Ramos (cell line): ENCODE results near the gene FSTL5.

Source experiments
- in situ Hi-C: fragments of 300-500 bp; cut with MboI; formaldehyde crosslinking; loops from one replicate; pipeline ENCODE4 v1.14.3; 2022; ENCODE audit warnings: low sequenced_read_pairs; ENCODE audit not compliant: unreplicated experiment

The FSTL5 gene

DNA sequence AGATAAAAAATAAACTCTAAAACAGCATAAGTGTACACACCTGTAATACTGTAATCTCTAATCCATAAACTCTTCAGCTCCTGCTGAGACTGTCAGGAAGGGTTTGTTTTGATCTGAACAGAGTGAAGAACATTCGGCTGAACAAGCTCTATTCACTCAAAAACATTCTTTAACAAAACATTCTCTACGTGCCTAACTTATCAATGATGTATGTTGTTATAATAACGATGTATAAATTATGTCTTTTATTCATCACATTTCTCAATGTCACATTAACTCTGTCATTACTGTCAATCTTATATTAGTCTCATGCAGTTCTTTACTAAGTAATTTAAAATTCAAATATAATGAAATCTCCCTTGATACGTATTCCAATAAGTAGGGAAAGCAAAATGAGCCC is 280.6 kb downstream of the FSTL5 start:
- in situ Hi-C loops = no loop called here

DNA sequence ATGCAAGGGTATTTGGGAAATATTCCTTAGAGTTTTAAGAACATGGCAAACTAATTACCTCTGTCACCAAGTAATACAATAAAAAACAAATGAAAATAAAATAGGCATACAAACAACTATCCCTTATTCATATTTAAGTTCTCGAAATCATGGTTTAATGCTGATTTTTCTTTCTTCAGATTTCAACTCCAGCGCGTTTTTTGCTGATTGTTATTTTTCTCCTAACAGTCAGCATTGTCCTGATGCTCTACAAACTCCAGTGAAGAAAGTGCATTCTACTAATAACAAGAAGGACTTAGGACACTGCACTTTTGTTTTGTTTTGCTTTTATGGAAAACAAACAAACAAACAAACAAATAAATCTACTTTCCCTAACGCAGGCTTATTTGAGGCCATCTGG is 282.4 kb downstream of the FSTL5 start:
- in situ Hi-C loops = no loop called here

DNA sequence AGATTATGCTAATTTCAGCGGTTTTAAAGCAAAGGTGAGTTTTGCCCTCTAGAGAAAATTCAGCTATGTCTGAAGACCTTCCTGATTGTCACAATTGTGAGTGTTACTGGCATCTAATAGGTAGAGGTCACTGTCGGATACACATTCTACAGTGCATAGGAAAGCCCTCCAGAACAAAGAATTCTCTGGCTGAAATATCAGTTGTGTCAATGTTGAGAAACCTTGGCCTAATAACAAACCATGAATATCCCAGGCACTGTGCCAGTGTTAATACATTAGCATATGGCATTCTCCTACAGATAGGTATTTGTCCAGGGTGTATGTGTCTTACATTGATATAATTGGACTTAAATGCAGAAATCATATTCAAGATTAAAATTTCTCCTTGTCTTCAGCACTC is 294.3 kb downstream of the FSTL5 start:
- in situ Hi-C loops = no loop called here

DNA sequence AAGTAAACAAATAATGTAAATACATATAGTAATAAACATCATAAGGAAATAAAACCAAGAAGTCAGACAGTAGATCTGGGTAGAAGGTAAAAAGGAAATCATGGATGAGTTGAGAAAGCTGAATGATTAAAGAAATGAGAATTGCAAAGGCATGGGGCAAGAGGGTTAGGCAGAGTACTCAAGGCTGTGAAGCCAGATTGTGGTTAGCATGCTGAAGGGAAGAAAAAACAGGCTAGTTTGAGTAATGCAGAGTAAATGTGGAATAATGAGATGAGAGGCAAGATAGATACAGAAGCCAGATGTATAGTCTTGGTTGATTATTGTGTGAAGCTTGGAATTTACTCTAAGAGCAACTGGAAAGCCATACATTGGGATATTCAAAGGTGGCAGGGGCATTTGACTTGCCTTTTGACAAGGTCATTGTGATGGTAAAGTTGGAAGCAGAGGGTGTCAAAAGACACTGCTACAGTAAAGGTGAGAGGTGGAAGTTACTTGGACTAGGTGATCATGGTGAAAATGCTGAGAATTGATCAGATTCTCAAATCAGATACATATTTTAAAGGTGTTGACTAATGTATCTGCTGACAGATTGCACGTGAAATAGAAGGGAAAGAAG is 307.0 kb downstream of the FSTL5 start:
- in situ Hi-C loops = no loop called here

DNA sequence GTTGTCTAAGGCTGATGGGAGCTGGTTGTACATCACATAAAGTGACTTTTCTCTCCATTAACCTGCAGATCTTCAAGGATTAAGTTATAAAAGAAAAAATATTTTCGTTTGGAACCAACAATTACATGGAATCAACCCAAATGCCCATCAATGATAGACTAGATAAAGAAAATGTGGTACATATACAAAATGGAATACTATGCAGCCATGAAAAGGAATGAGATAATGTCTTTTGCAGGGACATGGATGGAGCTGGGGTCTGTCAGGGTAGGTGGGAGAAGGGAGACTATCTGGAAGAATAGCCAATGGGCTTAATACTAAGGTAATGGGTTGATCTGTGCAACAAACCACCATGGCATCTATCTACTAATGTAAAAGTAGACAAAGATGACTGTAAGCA is 313.2 kb downstream of the FSTL5 start:
- in situ Hi-C loops = no loop called here

DNA sequence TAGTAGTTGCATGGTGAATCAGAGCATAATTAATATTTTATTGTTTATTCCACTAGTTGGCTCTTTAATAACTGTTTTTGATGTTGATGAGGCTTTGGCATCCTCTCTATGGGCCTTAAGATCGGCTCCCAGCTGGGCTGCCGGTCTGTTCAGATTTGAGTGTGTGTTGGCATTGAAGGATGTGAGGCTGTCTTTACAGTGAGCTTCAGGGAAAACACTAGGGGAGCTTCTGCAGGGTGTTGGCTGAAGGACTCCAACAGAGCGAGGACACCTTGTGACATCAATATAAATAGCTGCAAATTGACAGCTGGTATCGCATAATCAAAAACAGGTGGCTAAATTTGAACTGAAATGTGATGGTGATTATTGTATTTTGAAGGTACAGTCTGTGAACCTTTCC is 322.0 kb downstream of the FSTL5 start:
- in situ Hi-C loops = no loop called here

DNA sequence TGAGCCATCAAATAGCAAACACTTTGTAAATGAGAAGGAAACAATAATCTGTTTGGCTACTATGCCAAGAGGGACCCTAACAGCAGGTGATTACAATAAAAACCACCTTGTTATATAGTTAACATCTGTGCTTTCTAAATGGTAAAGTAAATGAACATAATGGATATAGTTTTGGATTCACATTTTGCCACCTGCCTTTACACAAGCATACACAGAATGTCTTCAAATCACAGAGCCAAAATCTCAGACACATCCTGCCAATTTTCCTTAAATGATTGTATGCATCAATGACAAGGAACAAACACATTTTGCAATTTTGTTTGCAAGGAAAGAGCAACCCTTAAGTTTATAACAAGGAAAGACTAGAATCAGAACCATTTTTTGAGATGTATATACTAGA is 334.2 kb downstream of the FSTL5 start:
- in situ Hi-C loops = no loop called here

DNA sequence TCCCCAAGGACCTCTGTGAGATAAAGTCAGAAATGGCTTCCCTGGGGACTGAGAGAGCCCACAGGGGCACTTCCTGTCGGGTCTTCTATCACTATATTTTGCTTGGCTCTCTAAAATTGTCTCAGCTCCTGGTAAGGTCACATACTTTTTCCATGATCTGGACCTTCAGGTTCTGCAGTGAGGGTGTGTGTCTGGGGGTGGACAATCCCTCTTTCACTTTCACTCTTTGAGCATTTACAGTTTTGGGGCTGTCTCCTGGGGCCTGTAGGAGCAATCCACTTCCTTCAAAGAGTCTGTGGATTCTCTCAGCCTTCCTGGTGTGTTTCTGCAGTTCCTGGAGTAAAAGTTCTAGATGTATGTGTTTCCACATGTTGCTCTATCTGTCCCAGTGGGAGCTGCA is 335.7 kb downstream of the FSTL5 start:
- in situ Hi-C loops = no loop called here

DNA sequence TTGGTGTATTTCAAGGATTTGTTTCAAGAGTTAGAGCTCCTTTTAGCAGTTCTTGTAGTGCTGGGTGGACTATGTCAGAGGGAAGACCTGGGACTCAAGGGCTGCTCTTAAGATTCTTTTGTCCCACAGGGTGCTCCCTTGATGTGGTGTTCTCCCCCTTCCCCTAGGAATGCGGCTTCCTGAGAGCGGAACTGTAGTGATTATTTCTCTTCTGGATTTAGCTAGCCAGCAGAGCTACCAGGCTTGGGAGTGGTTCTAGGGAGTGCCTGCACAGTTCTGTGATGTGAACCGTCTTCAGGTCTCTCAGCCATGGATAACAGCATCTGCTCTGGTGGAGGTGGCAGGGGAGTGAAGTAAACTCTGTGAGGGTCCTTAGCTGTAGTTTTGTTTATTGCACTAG is 336.8 kb downstream of the FSTL5 start:
- in situ Hi-C loops = no loop called here

DNA sequence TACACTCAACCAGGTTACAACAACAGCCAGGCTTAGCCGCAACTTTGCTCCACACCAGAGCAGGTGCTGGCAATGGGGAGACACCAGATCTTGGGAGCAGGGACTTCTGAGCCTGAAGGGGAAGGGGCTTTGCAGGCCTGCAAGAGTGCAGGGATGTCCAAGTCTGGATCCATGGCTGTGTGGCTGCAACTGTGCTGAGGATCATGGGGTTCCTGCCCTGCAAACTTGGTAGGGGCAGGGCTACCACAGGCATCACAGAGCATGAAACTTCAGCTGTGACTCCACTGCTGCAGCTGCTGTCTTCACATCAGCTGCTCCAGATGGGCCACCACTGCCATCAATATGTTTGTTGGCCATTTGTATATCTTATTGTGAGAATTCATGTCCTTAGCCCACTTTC is 340.4 kb downstream of the FSTL5 start:
- in situ Hi-C loops = no loop called here

DNA sequence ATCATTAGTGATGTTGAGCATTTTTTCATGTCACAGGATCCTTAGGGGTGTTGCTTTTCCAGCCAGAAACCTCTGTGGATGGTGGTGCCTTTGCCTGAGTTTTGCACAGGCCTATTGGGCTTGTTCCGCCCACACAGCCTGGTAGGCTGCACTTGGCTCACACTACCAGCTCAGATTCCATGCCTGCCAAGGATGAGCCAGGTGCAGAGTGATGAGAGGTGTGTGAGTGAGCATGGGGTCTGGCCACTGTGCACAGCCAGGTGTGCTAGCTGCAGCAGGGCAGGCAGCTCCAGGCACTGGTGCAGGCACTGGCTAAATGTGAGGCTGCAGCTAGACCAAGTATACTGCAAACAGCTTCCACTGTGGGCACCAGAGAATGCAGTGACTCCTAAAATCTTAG is 341.6 kb downstream of the FSTL5 start:
- in situ Hi-C loops = no loop called here

DNA sequence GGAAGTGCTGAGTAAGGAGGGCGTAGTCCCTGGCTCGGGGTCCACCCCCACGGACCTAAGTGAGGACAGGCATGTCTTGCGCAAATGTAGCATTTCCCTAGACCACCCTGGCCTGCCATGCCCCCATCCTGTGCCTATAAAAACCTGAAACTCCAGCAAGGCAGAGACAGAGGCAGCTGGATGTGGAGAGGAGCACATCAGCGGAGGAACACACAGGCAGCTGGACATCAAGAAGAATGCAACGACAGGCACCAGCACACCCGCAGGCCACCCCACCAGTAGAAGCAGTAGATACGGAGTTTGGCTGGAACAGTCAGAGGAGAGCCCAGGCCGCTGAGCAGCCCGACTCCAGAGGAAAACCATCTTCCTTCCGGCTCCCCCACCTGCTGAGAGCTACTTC is 345.9 kb downstream of the FSTL5 start:
- in situ Hi-C loops = no loop called here

DNA sequence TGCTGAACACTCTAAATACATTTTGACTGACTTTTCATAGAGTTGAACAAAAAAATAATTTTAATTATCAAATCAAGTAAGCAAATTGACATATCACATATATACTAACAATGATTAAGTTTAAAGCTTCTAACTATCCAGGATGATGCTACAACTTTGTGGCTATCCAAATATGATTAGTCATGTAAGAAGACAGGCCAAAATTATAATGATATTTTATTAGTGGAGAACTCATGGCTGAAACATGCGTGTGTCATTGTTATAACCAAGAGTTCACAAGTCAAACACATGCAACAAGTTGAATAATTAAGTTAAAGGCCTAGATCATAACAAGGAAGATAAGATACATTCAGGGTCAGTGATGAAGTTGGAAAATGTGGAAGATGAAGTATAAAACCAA is 346.8 kb downstream of the FSTL5 start:
- in situ Hi-C loops = no loop called here

DNA sequence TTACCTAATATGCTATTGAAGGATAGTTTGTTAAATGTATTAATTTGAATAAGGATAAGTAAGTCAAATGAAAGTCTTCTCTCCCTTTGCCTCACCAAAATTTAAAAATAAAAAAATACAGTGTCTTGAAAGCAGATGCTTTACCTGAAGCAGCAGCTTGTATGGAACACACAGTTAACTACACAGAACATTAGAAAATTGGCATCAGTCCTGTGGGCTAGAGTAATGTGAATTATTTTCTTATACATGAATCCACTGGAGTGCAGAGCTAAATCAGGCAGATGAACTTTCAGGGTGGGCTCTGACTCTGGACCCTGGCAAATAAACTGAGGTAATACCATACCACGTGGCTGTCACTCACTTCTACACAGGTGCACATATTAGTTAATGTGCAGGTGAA is 348.0 kb downstream of the FSTL5 start:
- in situ Hi-C loops = no loop called here

DNA sequence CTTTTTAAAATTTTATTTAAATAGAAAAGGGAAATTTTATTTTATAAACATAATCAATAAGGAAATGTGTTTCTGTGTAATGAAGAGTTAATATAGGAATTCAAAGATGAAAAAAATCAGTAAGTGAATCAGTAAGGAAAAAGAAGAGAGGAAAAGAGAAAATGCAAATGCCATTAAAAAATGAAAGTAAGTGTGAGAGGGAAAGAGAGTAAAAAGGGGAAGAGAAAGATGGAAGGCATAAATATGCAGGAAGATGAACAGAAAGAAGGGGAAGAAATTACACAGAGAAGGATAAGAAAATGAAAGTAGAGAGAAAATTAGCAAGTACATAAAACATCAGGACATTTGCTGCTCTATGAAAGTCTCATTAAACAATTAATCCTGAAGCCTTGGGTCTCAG is 349.9 kb downstream of the FSTL5 start:
- in situ Hi-C loops = no loop called here

DNA sequence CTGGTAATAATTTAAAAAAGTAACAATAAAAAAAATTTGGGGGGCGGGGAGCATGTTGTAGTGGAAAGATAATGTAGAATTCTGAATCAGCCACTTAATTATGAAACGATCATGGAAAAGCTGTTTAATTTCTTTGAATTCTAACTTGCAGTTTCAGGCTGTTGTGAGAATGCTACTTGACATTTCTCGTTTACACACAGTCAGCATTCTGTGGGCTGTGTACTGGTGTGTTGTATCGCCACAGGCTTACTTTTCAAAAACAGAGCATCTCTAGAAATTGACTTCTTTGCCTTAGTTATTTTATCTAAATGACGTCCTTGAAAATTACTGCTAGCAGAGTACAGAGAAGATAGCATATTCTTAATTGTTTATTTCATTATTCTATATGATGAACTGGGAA is 350.4 kb downstream of the FSTL5 start:
- in situ Hi-C loops = no loop called here

DNA sequence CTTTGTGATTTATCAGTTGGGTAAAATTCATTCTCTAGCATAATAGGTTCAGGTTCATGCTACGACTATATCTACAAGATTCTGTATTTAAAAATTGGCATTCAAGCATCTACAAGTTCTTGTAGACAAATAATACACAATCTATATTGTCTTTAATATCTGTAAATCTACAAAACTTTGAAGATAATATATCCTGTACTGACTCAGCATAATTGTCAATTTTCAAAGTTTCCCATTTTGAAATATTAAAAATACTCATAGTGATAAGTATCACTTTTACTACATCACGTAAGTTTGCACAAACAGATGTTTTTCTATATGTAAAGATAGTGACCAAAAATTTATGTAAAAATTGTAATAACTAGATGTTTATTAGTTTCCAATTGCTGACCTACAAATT is 360.6 kb downstream of the FSTL5 start:
- in situ Hi-C loops = no loop called here

DNA sequence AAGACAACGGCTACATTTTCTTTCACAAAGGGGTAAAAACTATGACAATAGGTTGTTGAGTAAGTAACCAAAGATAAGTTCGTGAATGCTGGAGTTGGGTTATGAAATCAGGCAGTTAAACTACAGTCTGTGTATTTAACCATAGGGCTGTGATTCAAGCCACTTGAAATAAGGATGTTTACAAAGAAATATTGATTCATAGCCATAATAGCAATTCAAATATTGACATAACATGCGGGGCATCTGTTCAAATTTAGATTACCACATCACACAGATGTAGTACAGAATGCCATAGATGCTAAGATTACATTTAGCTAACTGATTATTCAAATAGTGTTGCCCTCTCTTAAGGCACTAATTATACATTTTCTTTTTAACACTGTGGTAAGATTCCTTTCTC is 364.1 kb downstream of the FSTL5 start:
- in situ Hi-C loops = no loop called here

DNA sequence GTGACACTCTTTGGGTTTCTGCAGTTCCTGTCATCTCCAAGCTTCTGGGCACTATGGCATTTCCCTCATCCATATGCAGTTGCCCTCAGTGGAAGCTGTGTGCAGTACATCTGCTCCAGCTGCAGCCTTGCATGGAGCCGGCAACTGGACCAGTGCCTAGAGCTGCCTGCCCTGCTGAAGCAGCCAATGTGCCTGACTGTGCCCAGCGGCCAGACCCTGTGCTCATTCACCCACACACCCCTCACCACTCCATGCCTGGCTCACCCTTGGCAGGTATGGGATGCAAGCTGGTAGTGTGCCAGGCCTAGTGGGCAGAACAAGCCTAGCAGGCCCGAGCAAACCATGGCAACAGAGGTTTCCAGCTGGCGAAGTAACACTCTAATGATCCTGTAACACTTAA is 370.8 kb downstream of the FSTL5 start:
- in situ Hi-C loops = no loop called here

DNA sequence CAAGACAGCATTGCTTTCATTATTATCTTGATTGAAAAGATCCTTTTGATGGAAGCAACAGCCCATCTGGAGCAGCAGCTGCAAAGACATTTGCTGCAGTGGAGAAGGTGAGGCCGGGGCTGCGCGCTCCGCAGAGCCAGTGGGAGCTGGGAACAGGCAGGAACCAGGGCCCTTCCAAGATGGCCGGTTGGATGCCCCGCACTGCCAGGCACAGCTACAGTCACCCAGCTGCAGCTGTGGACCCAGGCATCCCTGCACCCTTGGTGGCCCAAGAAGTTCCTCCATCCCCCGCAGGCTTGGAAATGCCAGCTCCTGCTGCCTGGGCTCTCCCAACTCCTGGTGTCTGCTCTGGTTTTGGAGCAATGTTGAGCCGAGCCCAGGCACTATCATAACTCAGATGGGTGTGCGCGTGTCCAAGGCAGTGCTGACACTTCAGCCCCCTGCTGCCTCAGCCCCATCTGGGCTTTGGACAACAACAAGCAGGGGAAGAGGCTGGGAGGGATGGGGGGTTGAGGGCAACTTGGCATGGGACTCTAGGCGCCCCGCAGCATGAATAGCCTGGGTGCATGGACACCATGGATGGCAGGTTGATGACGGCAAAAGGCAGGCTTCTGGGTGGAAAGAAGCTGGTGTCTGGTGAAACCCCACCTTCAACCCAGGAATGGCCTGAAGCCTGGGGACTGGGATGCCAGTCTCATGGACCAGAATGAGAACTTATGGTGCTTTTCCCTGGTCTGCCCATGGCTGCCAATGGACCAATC is 371.8 kb downstream of the FSTL5 start:
- in situ Hi-C loops = no loop called here

DNA sequence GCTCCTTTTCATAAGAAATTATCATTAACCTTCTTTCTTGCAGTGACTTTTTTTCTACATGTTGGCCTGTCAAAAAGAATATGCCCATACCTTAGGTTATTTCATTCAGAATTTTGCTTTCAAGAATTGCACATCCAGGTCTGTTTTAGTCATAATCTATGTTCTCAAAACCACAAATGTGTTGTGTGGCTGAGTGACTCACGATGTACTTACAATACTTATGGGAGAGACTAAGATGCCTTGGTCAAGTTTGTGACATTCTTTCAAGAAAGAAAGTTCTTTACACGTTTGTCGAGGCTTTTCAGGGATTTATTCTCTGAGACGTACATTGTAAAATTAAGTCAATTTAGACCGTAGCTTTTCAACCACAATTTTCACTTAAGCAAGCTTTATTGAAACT is 396.7 kb downstream of the FSTL5 start:
- in situ Hi-C loops = no loop called here

DNA sequence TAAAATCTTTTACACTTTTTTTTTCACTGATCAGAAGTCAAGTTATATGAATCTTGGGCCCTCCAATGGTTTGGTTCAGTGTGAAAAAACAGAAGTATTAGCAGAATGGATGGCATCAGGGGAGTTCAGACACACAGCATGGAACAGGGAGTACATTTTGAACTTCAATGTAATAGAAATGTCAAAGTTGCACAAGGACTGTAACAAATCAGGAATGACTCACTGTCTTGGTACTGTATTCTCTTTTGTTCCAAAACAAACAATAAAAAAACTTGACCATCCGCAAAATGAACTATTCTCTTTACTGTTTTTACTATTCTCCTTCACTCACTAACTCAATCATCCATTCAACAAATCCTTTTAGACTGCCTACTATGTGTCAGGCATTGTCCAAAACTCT is 401.0 kb downstream of the FSTL5 start:
- in situ Hi-C loops = no loop called here
